ENCODE measurements around the gene KIRREL3. TPM values are rescaled to one million over a fixed set of nuclear protein-coding genes. Genes with fewer than 3 reads are reported as not detected.

Gene KIRREL3
- total and polyA plus RNA-seq, 2 of the 8 experiments (the other 6 are each of a cell fraction or from before 2014, with no cell fraction given) = 0.29 to 0.32 TPM

- POLR2A ChIA-PET (ENCODE audit: partially characterized antibody) = no interaction called here
- no peak overlapping the region for H2BK120ac ChIP-seq (replicated peaks; ENCODE audit: low read depth, low read length)
- 87% methylated on average over 4 of the region's 4 CpGs; no CpG with 5 or more reads in 1 of the 2 experiments for WGBS, 2 experiments (ENCODE audit: extremely low coverage in 1 of 2, insufficient coverage in 1 of 2, insufficient read length in 1 of 2, insufficient replicate concordance in 2 of 2, low coverage in 1 of 2, low lambda C conversion rate in 2 of 2, missing lambda C conversion rate in 1 of 2)
- no peak overlapping the region for H3K18ac ChIP-seq (ENCODE audit: extremely low read depth, low read length)
- H2AK5ac ChIP-seq (ENCODE audit: low read depth, low read length) = no peak overlapping the region
- no peak overlapping the region for H4K91ac ChIP-seq (replicated peaks; ENCODE audit: insufficient read length, low read length)
- H4K20me1 ChIP-seq (replicated peaks in 1 of 2; ENCODE audit: control insufficient read depth in 1 of 2, insufficient read depth in 2 of 2, low read length in 2 of 2) = no peaks in the 10 kb centered on the region
- no peaks in the 10 kb centered on the region for H3K9me3 ChIP-seq (ENCODE audit: insufficient read depth in 2 of 2, low read depth in 1 of 2, low read length in 1 of 2)
- DNase-seq (ENCODE audit: low read depth in 1 of 2, low spot score in 2 of 2) (no peak), FAIRE-seq (no peak)
- no peak overlapping the region for H3K4me3 ChIP-seq (ENCODE audit: extremely low read depth in 1 of 4, insufficient read depth in 2 of 4, low read depth in 3 of 4, low read length in 4 of 4)
- no peaks in the 10 kb centered on the region for H3K27me3 ChIP-seq (replicated peaks in 1 of 4; ENCODE audit: control insufficient read depth in 3 of 4, extremely low read depth in 1 of 4, insufficient read depth in 3 of 4, low read length in 3 of 4)
- H2BK12ac ChIP-seq (ENCODE audit: low read depth, low read length) = no peak overlapping the region
- no peak overlapping the region for H3K27ac ChIP-seq (ENCODE audit: low read depth, low read length)
- CTCF ChIA-PET (ENCODE audit: partially characterized antibody) = interaction anchor here (0.9 to 1.3 kb wide), 2 partner anchors 30 to 199 kb away, joined by 3 to 4 read pairs; no protein-coding TSS in a partner anchor
- H3K79me2 ChIP-seq (ENCODE audit: control insufficient read depth in 1 of 2, insufficient read depth in 2 of 2, low read length in 2 of 2) = no peaks in the 10 kb centered on the region
- no peaks in the 10 kb centered on the region for H3K79me1 ChIP-seq (ENCODE audit: low read depth, low read length)
- no peak overlapping the region for H3K4me2 ChIP-seq (ENCODE audit: insufficient read depth in 1 of 2, low read depth in 2 of 2, low read length in 2 of 2)
- H2BK5ac ChIP-seq (ENCODE audit: low read depth, low read length) = no peak overlapping the region
- no peak overlapping the region for H2BK20ac ChIP-seq (ENCODE audit: low read length)
- H3K4ac ChIP-seq (replicated peaks; ENCODE audit: insufficient read length, low read depth, low read length) = no peak overlapping the region
- H3K14ac ChIP-seq (ENCODE audit: insufficient read length) = no peak overlapping the region
- no peak overlapping the region for H3K56ac ChIP-seq (replicated peaks; ENCODE audit: insufficient read length, low read depth, low read length)
- H3K23me2 ChIP-seq (ENCODE audit: low read depth, low read length) = no peaks in the 10 kb centered on the region
- no peaks in the 10 kb centered on the region for H3K36me3 ChIP-seq (ENCODE audit: control insufficient read depth in 2 of 4, insufficient read depth in 4 of 4, low read length in 3 of 4)
- H3K4me1 ChIP-seq (replicated peaks in 1 of 4; ENCODE audit: control insufficient read depth in 3 of 4, insufficient read depth in 4 of 4, low read length in 3 of 4) = peaks cover 0 to 4% (median 0%) of the 10 kb centered on the region in 4 experiments; a peak in 1 of 7 replicates
- H3K23ac ChIP-seq (ENCODE audit: insufficient read length) = no peak overlapping the region
- H4K5ac ChIP-seq (ENCODE audit: insufficient read length, low read depth, low read length) = no peak overlapping the region
- H2AFZ ChIP-seq (ENCODE audit: low read length) = no peak overlapping the region
- no peak overlapping the region for H2BK15ac ChIP-seq (ENCODE audit: low read length)
- no peak overlapping the region for H4K8ac ChIP-seq (ENCODE audit: extremely low read depth, insufficient read depth, low read length)
- H3K9ac ChIP-seq (replicated peaks in 1 of 4; ENCODE audit: extremely low read depth in 1 of 4, low read depth in 3 of 4, low read length in 3 of 4) = no peak overlapping the region
- TF ChIP-seq HDAC2 (IDR thresholded peaks at IDR 0.05; ENCODE audit: borderline replicate concordance in 1 of 2, low read depth in 2 of 2, low read length in 2 of 2) (no peak), CHD2 (IDR thresholded peaks at IDR 0.05; ENCODE audit: low read length) (no peak), GTF2F1 (IDR thresholded peaks at IDR 0.05; ENCODE audit: borderline replicate concordance, low read depth, low read length) (no peak), CREB1 (IDR thresholded peaks at IDR 0.05) (no peak), TAF7 (optimal IDR thresholded peaks at IDR 0.05; ENCODE audit: borderline replicate concordance, low read depth, low read length) (no peak), SRF (IDR thresholded peaks at IDR 0.05; ENCODE audit: low read depth, low read length) (no peak), ATF2 (IDR thresholded peaks at IDR 0.05; ENCODE audit: low read length) (no peak), MAX (IDR thresholded peaks at IDR 0.05) (no peak), BACH1 (IDR thresholded peaks at IDR 0.05; ENCODE audit: low read length) (no peak), NANOG (IDR thresholded peaks at IDR 0.05; ENCODE audit: insufficient read depth, low read depth, low read length, poor library complexity, severe bottlenecking) (no peak), JUND (IDR thresholded peaks at IDR 0.05; ENCODE audit: low read length) (no peak)
Measured at GRCh38 chr11:126915430-126915829, 85.1 kb downstream of the KIRREL3 start.

Measured in H1 (cell line).